ENCODE measurements around the gene TMEM182.

GRCh38 chr2:102832789-102833188 is 71.0 kb downstream of the TMEM182 start:
- TF ChIP-seq, protein P1, sequence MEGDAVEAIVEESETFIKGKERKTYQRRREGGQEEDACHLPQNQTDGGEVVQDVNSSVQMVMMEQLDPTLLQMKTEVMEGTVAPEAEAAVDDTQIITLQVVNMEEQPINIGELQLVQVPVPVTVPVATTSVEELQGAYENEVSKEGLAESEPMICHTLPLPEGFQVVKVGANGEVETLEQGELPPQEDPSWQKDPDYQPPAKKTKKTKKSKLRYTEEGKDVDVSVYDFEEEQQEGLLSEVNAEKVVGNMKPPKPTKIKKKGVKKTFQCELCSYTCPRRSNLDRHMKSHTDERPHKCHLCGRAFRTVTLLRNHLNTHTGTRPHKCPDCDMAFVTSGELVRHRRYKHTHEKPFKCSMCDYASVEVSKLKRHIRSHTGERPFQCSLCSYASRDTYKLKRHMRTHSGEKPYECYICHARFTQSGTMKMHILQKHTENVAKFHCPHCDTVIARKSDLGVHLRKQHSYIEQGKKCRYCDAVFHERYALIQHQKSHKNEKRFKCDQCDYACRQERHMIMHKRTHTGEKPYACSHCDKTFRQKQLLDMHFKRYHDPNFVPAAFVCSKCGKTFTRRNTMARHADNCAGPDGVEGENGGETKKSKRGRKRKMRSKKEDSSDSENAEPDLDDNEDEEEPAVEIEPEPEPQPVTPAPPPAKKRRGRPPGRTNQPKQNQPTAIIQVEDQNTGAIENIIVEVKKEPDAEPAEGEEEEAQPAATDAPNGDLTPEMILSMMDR (IDR thresholded peaks at IDR 0.05): no peak
- TF ChIP-seq POLR2A (IDR thresholded peaks at IDR 0.05) (no peak), POLR2AphosphoS5 (IDR thresholded peaks at IDR 0.05; ENCODE audit: insufficient read depth in 1 of 2, low read depth in 1 of 2) (no peak)
